ENCODE data around the gene VPS8.

VPS8 gene

GRCh38 chr3:185089343-185089742, 277.4 kb downstream of the VPS8 start:
- DNase-seq (ENCODE audit: low read depth in 2 of 2): no peak

GRCh38 chr3:185089751-185090150, 277.8 kb downstream of the VPS8 start:
- no peak for DNase-seq (ENCODE audit: low read depth in 2 of 2)

- no peak for DNase-seq (ENCODE audit: low read depth in 2 of 2)
These were observed 278.8 kb downstream of the VPS8 start for GRCh38 chr3:185090811-185091210.

GRCh38 chr3:185093116-185093515, 281.1 kb downstream of the VPS8 start:
- DNase-seq (ENCODE audit: low read depth in 2 of 2): no peak

- no peak for DNase-seq (ENCODE audit: low read depth in 2 of 2)
These were observed 282.7 kb downstream of the VPS8 start for GRCh38 chr3:185094697-185095096.
